HG02571 (cell line): ENCODE results near the gene SIGLEC5.
"Not testable (repeated sequence)": the region's sequence is repeated elsewhere in the genome, so short reads cannot be mapped to it uniquely, and the experiment has no call there.

ENCODE experiments used
- ATAC-seq: cut with Tn5 transposase; IDR thresholded peaks from one replicate; pipeline ENCODE4 v1.9.1; 2021; ENCODE audit warnings: mild to moderate bottlenecking, moderate library complexity; ENCODE audit not compliant: unreplicated experiment

SIGLEC5 gene

GRCh38 chr19:51630315-51630714, at the start of gene SIGLEC5:
Gene SIGLEC5, minus strand, starts transcription at chr19:51630401. Its CDS starts 66 bp downstream, at chr19:51630335.
- not testable (repeated sequence) for ATAC-seq

- ATAC-seq = no peak
Measured at GRCh38 chr19:51676566-51677083, 46.4 kb upstream of the SIGLEC5 start.

GRCh38 chr19:51675911-51676565, 45.8 kb upstream of the SIGLEC5 start:
- ATAC-seq = not testable (repeated sequence)

- no peak for ATAC-seq
Measured at GRCh38 chr19:51668216-51668615, 38.0 kb upstream of the SIGLEC5 start.

GRCh38 chr19:51664997-51665396, 34.8 kb upstream of the SIGLEC5 start:
- no peak for ATAC-seq

- no peak for ATAC-seq
Measured at GRCh38 chr19:51664131-51664530, 33.9 kb upstream of the SIGLEC5 start.

- ATAC-seq = no peak
Measured at GRCh38 chr19:51663650-51664049, 33.4 kb upstream of the SIGLEC5 start.

- no peak for ATAC-seq
Measured at GRCh38 chr19:51660975-51661600, 30.9 kb upstream of the SIGLEC5 start.

- no peak for ATAC-seq
Measured at GRCh38 chr19:51654783-51655182, 24.6 kb upstream of the SIGLEC5 start.

GRCh38 chr19:51653162-51653561, 23.0 kb upstream of the SIGLEC5 start:
- ATAC-seq = no peak

- ATAC-seq = no peak
Measured at GRCh38 chr19:51652266-51652665, 22.1 kb upstream of the SIGLEC5 start.

- ATAC-seq = no peak
Measured at GRCh38 chr19:51651216-51651846, 21.1 kb upstream of the SIGLEC5 start.

- no peak for ATAC-seq
Measured at GRCh38 chr19:51647318-51647717, 17.1 kb upstream of the SIGLEC5 start.

- ATAC-seq = not testable (repeated sequence)
Measured at GRCh38 chr19:51646730-51647129, 16.5 kb upstream of the SIGLEC5 start, which contains the start of gene SIGLEC14. Gene SIGLEC14, minus strand, starts transcription at chr19:51646825. Its CDS starts 66 bp downstream, at chr19:51646759.

GRCh38 chr19:51644636-51645271, 14.6 kb upstream of the SIGLEC5 start:
- no peak for ATAC-seq

- no peak for ATAC-seq
Measured at GRCh38 chr19:51641648-51642047, 11.4 kb upstream of the SIGLEC5 start.

- no peak for ATAC-seq
Measured at GRCh38 chr19:51640386-51640785, 10.2 kb upstream of the SIGLEC5 start.

GRCh38 chr19:51639916-51640315, 9.7 kb upstream of the SIGLEC5 start:
- ATAC-seq = no peak

GRCh38 chr19:51637362-51637978, 7.3 kb upstream of the SIGLEC5 start:
- no peak for ATAC-seq

GRCh38 chr19:51632126-51632525, 1.9 kb upstream of the SIGLEC5 start:
- ATAC-seq = no peak
